ENCODE data around the gene SUPT3H. TPM values are rescaled to one million over a fixed set of nuclear protein-coding genes. Genes with fewer than 3 reads are reported as not detected.
"Not testable (repeated sequence)": the region's sequence is repeated elsewhere in the genome, so short reads cannot be mapped to it uniquely, and the experiment has no call there.

Gene SUPT3H
- total and polyA plus RNA-seq, 4 donors = 2.3 to 9.4 (median 5.8) TPM

GRCh38 chr6:45294065-45294701 is 83.6 kb downstream of the SUPT3H start:
- intact Hi-C loops (cut with DNase I); H3K36me3 ChIP-seq (ENCODE audit: control insufficient read depth in 1 of 2, insufficient read depth in 2 of 2, low read length in 1 of 2); ATAC-seq (ENCODE audit: low FRiP score); H3K27me3 ChIP-seq (ENCODE audit: control insufficient read depth in 1 of 2, insufficient read depth in 2 of 2, low read length in 1 of 2); DNase-seq; H3K9me3 ChIP-seq (ENCODE audit: control insufficient read depth, low read length); H3K4me3 ChIP-seq (ENCODE audit: low read length in 2 of 2); H3K27ac ChIP-seq (ENCODE audit: low read depth in 1 of 2, low read length in 2 of 2); H3K4me1 ChIP-seq (ENCODE audit: control insufficient read depth in 1 of 2, insufficient read depth in 2 of 2, low read length in 2 of 2): not testable (repeated sequence)
- 86 to 88% methylated on average over 1 of the region's 1 CpG for WGBS, 2 donors

DNA sequence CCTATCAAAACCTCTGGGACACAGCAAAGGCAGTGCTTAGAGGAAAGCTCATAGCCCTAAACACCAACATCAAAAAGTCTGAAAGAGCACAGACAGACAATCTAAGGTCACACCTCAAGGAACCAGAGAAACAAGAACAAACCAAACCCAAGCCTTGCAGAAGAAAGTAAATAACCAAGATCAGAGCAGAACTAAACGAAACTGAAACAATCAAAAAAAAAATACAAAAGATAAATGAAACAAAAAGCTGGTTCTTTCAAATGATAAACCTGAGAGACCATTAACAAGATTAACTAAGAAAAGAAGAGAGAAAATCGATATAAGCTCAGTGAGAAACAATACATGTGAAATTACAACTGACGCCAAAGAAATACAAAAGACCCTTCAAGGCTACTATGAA is 84.4 kb downstream of the SUPT3H start:
- no peak overlapping the region for H3K4me3 ChIP-seq (ENCODE audit: low read length in 2 of 2)
- H3K9me3 ChIP-seq (ENCODE audit: control insufficient read depth, low read length) = no peaks in the 10 kb centered on the region
- ATAC-seq (ENCODE audit: low FRiP score) (no peak), DNase-seq (no peak)
- intact Hi-C loops (cut with DNase I) = no loop called here
- H3K27me3 ChIP-seq (ENCODE audit: control insufficient read depth in 1 of 2, insufficient read depth in 2 of 2, low read length in 1 of 2) = no peaks in the 10 kb centered on the region
- 90 to 97% methylated on average over 3 of the region's 3 CpGs for WGBS, 2 donors
- H3K36me3 ChIP-seq (ENCODE audit: control insufficient read depth in 1 of 2, insufficient read depth in 2 of 2, low read length in 1 of 2) = no peaks in the 10 kb centered on the region
- H3K27ac ChIP-seq (ENCODE audit: low read depth in 1 of 2, low read length in 2 of 2) = no peak overlapping the region
- H3K4me1 ChIP-seq (ENCODE audit: control insufficient read depth in 1 of 2, insufficient read depth in 2 of 2, low read length in 2 of 2) = no peaks in the 10 kb centered on the region

DNA sequence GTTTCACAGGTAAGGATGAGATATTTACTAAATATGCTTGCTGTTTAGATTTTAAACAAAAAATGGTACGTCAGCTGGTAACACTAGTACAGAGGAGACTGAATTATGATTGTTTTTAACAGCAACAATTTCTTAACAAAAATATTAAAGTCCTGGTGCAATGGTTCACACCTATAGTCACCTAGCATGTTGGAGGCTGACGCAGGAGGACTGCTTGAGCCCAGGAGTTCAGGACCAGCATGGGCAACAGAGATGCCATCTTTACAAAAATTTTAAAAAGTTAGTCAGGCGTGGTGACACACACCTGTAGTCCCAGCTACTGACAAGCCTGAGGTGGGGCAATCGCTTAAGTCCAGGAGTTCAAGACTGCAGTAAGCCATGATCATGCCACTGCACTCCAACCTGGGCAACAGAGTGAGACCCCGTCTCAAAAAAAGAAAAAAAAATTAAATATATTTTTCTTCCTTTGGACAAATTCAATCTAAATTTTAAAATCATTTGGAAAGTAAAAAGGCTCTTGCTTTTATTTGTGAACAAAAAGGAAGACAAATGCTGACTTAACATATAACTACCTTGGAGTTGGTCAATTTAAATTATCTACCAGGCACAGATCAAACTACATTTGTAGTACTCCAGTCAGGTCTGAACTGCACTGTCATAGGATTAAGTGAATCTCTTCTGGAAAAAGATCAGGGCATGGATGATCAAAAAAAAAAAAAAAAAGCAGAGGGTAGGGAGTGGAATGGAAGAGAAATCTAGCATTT is 87.8 kb downstream of the SUPT3H start:
- H3K36me3 ChIP-seq (ENCODE audit: control insufficient read depth in 1 of 2, insufficient read depth in 2 of 2, low read length in 1 of 2) = no peaks in the 10 kb centered on the region
- ATAC-seq (ENCODE audit: low FRiP score) (no peak), DNase-seq (no peak)
- intact Hi-C loops (cut with DNase I) = no loop called here
- no peaks in the 10 kb centered on the region for H3K4me1 ChIP-seq (ENCODE audit: control insufficient read depth in 1 of 2, insufficient read depth in 2 of 2, low read length in 2 of 2)
- 97% methylated on average over 5 of the region's 5 CpGs for WGBS, 2 donors
- no peak overlapping the region for H3K27ac ChIP-seq (ENCODE audit: low read depth in 1 of 2, low read length in 2 of 2)
- no peak overlapping the region for H3K4me3 ChIP-seq (ENCODE audit: low read length in 2 of 2)
- H3K9me3 ChIP-seq (ENCODE audit: control insufficient read depth, low read length) = no peaks in the 10 kb centered on the region
- no peaks in the 10 kb centered on the region for H3K27me3 ChIP-seq (ENCODE audit: control insufficient read depth in 1 of 2, insufficient read depth in 2 of 2, low read length in 1 of 2)

- H3K4me3 ChIP-seq (ENCODE audit: low read length in 2 of 2); DNase-seq; H3K4me1 ChIP-seq (ENCODE audit: control insufficient read depth in 1 of 2, insufficient read depth in 2 of 2, low read length in 2 of 2); H3K36me3 ChIP-seq (ENCODE audit: control insufficient read depth in 1 of 2, insufficient read depth in 2 of 2, low read length in 1 of 2); ATAC-seq (ENCODE audit: low FRiP score); H3K27ac ChIP-seq (ENCODE audit: low read depth in 1 of 2, low read length in 2 of 2); intact Hi-C loops (cut with DNase I); H3K9me3 ChIP-seq (ENCODE audit: control insufficient read depth, low read length); H3K27me3 ChIP-seq (ENCODE audit: control insufficient read depth in 1 of 2, insufficient read depth in 2 of 2, low read length in 1 of 2): not testable (repeated sequence)
- 94 to 97% methylated on average over 3 of the region's 3 CpGs for WGBS, 2 donors
Observed at GRCh38 chr6:45286707-45287106, 91.0 kb downstream of the SUPT3H start.

- no peaks in the 10 kb centered on the region for H3K36me3 ChIP-seq (ENCODE audit: control insufficient read depth in 1 of 2, insufficient read depth in 2 of 2, low read length in 1 of 2)
- no peak for ATAC-seq (ENCODE audit: low FRiP score)
- WGBS, 2 donors = 70 to 83% methylated on average over 1 of the region's 1 CpG
- intact Hi-C loops (cut with DNase I) = no loop called here
- no peak overlapping the region for H3K27ac ChIP-seq (ENCODE audit: low read depth in 1 of 2, low read length in 2 of 2)
- H3K4me1 ChIP-seq (ENCODE audit: control insufficient read depth in 1 of 2, insufficient read depth in 2 of 2, low read length in 2 of 2) = peaks cover 0 to 2% of the 10 kb centered on the region in 2 donors
- peaks cover 1% of the 10 kb centered on the region for H3K9me3 ChIP-seq (ENCODE audit: control insufficient read depth, low read length)
- H3K27me3 ChIP-seq (ENCODE audit: control insufficient read depth in 1 of 2, insufficient read depth in 2 of 2, low read length in 1 of 2) = no peaks in the 10 kb centered on the region
- no peak overlapping the region for H3K4me3 ChIP-seq (ENCODE audit: low read length in 2 of 2)
- no peak for DNase-seq
Observed at GRCh38 chr6:45278367-45278766, 99.4 kb downstream of the SUPT3H start.

GRCh38 chr6:45277741-45278140 is 100.0 kb downstream of the SUPT3H start:
- H3K4me1 ChIP-seq (ENCODE audit: control insufficient read depth in 1 of 2, insufficient read depth in 2 of 2, low read length in 2 of 2); H3K9me3 ChIP-seq (ENCODE audit: control insufficient read depth, low read length); intact Hi-C loops (cut with DNase I); H3K36me3 ChIP-seq (ENCODE audit: control insufficient read depth in 1 of 2, insufficient read depth in 2 of 2, low read length in 1 of 2); ATAC-seq (ENCODE audit: low FRiP score); H3K4me3 ChIP-seq (ENCODE audit: low read length in 2 of 2); H3K27ac ChIP-seq (ENCODE audit: low read depth in 1 of 2, low read length in 2 of 2); H3K27me3 ChIP-seq (ENCODE audit: control insufficient read depth in 1 of 2, insufficient read depth in 2 of 2, low read length in 1 of 2); DNase-seq: not testable (repeated sequence)
- WGBS, 2 donors = 95 to 98% methylated on average over 4 of the region's 4 CpGs

GRCh38 chr6:45275358-45275757 is 102.4 kb downstream of the SUPT3H start:
- no peak overlapping the region for H3K4me3 ChIP-seq (ENCODE audit: low read length in 2 of 2)
- ATAC-seq (ENCODE audit: low FRiP score) = no peak
- no peak overlapping the region for H3K27ac ChIP-seq (ENCODE audit: low read depth in 1 of 2, low read length in 2 of 2)
- H3K27me3 ChIP-seq (ENCODE audit: control insufficient read depth in 1 of 2, insufficient read depth in 2 of 2, low read length in 1 of 2) = no peaks in the 10 kb centered on the region
- 92% methylated on average over 1 of the region's 1 CpG for WGBS, 2 donors
- H3K36me3 ChIP-seq (ENCODE audit: control insufficient read depth in 1 of 2, insufficient read depth in 2 of 2, low read length in 1 of 2) = no peaks in the 10 kb centered on the region
- intact Hi-C loops (cut with DNase I) = no loop called here
- no peak for DNase-seq
- peaks cover 0 to 2% of the 10 kb centered on the region in 2 donors for H3K4me1 ChIP-seq (ENCODE audit: control insufficient read depth in 1 of 2, insufficient read depth in 2 of 2, low read length in 2 of 2)
- H3K9me3 ChIP-seq (ENCODE audit: control insufficient read depth, low read length) = peaks cover under 1% of the 10 kb centered on the region

DNA sequence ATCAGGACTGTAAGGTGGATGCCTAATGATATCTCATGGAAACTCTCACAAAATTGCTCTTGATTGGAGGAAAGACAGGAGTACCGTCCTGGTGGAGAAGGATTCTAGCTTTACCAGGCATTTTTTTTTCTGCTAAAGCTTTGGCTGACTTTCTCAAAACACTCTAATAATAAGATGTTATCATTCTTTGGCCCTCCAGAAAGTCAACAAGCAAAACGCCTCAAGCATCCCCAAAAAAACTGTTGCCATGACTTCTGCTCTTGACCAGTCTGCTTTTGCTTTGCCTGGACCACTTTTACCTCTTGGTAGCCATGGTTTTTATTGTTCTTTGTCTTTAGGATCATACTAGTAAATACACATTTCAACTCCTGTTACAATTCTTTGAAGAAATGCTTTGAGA is 105.1 kb downstream of the SUPT3H start:
- Histone ChIP-seq H3K27ac (ENCODE audit: low read depth in 1 of 2, low read length in 2 of 2) (no peak overlapping the region), H3K4me3 (ENCODE audit: low read length in 2 of 2) (no peak overlapping the region), H3K36me3 (ENCODE audit: control insufficient read depth in 1 of 2, insufficient read depth in 2 of 2, low read length in 1 of 2) (no peaks in the 10 kb centered on the region), H3K9me3 (ENCODE audit: control insufficient read depth, low read length) (peaks cover 2% of the 10 kb centered on the region), H3K4me1 (ENCODE audit: control insufficient read depth in 1 of 2, insufficient read depth in 2 of 2, low read length in 2 of 2) (peaks cover 0 to 2% of the 10 kb centered on the region in 2 donors), H3K27me3 (ENCODE audit: control insufficient read depth in 1 of 2, insufficient read depth in 2 of 2, low read length in 1 of 2) (no peaks in the 10 kb centered on the region)
- intact Hi-C loops (cut with DNase I) = no loop called here
- no peak for ATAC-seq (ENCODE audit: low FRiP score)
- 61 to 65% methylated on average over 2 of the region's 2 CpGs for WGBS, 2 donors
- no peak for DNase-seq

- Histone ChIP-seq H3K4me1 (ENCODE audit: control insufficient read depth in 1 of 2, insufficient read depth in 2 of 2, low read length in 2 of 2) (no peaks in the 10 kb centered on the region), H3K27ac (ENCODE audit: low read depth in 1 of 2, low read length in 2 of 2) (no peak overlapping the region), H3K9me3 (ENCODE audit: control insufficient read depth, low read length) (peaks cover under 1% of the 10 kb centered on the region), H3K4me3 (ENCODE audit: low read length in 2 of 2) (no peak overlapping the region), H3K27me3 (ENCODE audit: control insufficient read depth in 1 of 2, insufficient read depth in 2 of 2, low read length in 1 of 2) (no peaks in the 10 kb centered on the region), H3K36me3 (ENCODE audit: control insufficient read depth in 1 of 2, insufficient read depth in 2 of 2, low read length in 1 of 2) (no peaks in the 10 kb centered on the region)
- DNase-seq = no peak
- 45 to 53% methylated on average over 2 of the region's 2 CpGs for WGBS, 2 donors
- intact Hi-C loops (cut with DNase I) = no loop called here
- ATAC-seq (ENCODE audit: low FRiP score) = no peak
Observed at GRCh38 chr6:45265246-45265645, 112.5 kb downstream of the SUPT3H start.
